22Rv1 (cell line): Measurements from ENCODE around the gene NOSIP.

Experiments used
- H3K27ac ChIP-seq: fragments of 450-650 bp; 2 replicates; pipeline ENCODE4 v1.5.1; 2017
- ZFX ChIP-seq: fragments of 450-650 bp; IDR thresholded peaks from 2 replicates; pipeline ENCODE4 v1.6.1; 2017; ENCODE audit warnings: antibody characterized with exemption, borderline replicate concordance
- TF ChIP-seq, protein P1 (sequence below): fragments of 450-650 bp; IDR thresholded peaks from 2 replicates; pipeline ENCODE4 v1.5.1; 2017; ENCODE audit warnings: mild to moderate bottlenecking

The NOSIP gene

DNA sequence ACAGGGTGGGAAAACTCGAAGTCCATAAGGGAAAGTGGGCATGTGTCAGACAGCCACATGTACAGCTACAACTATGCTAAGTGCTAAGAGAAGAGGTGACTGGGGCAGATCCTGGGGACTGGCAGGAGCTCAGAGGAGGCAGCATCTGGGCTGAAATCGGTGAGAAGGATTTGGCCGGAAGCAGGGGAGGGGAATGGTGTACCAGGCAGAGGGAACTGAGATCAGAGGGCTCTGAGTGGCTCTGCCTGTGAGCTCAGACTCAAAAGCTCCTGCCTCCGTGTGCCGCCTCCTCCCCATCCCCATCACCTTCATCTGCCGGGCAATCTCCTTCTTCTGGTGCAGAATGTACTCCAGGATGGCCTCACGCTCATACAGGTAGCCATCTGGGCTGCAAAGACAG, 21.8 kb downstream of the NOSIP start:
- TF ChIP-seq, protein P1, sequence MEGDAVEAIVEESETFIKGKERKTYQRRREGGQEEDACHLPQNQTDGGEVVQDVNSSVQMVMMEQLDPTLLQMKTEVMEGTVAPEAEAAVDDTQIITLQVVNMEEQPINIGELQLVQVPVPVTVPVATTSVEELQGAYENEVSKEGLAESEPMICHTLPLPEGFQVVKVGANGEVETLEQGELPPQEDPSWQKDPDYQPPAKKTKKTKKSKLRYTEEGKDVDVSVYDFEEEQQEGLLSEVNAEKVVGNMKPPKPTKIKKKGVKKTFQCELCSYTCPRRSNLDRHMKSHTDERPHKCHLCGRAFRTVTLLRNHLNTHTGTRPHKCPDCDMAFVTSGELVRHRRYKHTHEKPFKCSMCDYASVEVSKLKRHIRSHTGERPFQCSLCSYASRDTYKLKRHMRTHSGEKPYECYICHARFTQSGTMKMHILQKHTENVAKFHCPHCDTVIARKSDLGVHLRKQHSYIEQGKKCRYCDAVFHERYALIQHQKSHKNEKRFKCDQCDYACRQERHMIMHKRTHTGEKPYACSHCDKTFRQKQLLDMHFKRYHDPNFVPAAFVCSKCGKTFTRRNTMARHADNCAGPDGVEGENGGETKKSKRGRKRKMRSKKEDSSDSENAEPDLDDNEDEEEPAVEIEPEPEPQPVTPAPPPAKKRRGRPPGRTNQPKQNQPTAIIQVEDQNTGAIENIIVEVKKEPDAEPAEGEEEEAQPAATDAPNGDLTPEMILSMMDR: no peak
- TF ChIP-seq ZFX: no peak
- H3K27ac ChIP-seq: no peak overlapping the region

DNA sequence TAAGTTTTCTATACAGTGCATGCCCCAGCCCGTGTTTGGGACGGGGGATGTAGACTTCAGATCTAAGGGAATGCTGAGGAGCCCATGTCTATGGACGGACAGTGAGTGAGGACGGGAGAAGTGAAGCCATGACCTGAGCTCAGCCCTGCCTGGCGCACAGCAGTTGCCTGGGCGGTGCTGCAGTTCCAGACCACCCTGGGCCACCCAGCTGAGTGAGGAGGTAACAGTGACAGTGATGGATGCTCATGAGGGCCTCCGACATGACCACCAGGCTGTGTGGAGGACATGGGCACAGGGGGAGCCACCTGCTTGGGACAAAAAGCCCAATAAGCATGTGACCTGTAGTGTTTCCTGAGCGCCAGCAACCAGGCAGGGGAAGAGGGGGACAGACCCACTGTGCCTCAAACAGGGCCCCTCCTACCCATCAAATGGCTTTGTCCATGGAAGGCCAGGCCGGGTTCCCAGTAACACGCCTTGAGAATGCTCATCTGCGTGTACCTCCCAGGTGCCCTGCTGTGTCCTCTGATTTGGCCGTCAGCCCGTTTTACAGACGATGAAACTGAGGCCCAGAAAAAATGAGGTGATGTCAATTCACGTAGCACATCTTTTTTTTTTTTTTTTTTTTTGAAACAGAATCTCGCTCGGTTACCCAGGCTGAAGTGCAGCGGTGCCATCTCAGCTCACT, 22.6 kb downstream of the NOSIP start:
- no peak overlapping the region for H3K27ac ChIP-seq
- TF ChIP-seq, protein P1: no peak
- TF ChIP-seq ZFX: no peak

DNA sequence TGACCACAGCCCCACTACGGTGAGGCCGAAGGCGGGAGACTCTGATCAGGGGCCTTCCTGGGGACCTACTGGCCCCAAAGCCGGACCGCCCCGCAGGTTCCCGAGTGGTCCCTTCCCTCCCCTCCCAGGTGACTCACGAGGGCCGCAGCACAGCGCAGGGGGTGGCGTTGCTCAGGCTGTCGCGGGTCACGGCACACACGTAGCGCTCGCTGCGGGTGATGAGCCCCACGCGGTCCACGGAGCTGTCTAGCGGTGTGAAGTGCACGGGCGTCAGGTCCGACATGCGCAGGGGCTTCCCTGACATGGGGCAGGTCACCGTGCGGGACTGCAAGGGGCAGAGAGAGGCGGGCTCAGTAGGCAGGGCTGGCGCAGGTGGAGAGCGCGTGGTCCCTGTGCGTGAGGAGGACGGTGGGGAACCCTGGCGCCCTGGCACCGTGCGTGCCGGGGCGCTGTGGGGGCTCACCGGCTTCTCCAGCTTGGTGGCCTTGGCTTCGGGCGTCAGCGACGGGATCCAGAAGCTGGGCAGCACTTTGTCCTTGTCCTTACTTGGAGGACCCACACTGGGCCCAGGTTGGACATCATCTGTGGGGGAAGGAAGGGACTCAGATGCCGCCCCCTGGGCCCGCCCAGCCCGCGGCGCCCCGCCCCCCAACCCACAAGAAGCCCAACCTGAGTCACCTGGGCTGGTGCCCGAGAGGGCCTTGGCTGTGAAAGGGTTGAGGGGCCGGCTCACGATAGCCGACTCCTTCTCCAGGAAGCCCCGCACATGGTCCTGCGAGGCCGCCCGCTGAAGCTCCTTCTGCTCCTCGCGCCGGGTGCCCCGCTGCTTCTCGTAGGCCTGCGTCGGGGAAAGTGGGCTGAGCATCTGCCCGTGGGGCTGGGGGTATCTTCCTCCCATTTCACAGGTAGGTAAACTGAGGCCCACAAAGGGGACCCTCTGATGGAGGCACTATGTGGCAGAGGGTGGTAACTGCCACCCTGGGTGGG, 23.7 kb downstream of the NOSIP start:
- TF ChIP-seq, protein P1: no peak
- TF ChIP-seq ZFX: no peak
- no peak overlapping the region for H3K27ac ChIP-seq

DNA sequence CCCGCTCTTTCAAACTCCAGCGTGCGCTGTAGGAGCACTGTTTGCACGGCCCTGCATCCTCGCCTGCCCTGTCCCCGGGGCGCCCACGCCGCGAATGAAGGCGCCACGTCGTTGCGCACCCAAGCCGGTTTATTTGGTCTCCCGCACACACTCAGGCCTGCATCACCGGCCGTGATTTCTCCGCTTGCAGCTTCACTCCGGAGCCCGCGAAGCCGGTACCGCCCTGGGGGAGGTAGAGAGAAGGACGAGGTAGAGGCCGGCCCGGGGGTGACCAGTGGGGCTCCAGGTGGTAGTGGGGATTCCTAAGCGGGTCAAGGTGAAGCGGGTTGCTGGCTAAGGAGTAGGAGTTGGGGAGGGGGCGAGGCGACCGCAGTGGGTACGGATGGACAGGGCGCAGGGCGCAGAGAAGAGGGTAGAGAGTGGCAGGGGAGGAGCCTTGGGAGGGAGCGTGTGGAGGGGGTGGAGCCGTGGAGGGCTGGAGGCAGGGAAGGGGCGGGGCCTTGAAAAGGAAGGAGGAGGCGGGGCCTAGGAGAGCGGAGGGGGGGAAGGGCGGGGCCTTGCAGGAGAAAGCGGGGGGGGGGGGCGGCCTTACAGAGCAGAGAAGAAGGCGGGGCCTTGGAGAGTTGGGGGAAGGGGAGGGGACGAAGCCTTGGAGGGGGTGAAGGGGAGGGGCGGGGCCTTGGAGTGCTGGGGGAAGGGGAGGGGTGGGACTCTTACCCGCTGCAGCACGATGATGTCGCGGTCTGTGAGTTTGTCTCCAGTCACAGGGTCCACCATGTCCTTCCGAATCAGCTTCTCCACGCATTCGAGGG, 24.6 kb downstream of the NOSIP start:
- TF ChIP-seq ZFX: no peak
- TF ChIP-seq, protein P1: no peak
- no peak overlapping the region for H3K27ac ChIP-seq

DNA sequence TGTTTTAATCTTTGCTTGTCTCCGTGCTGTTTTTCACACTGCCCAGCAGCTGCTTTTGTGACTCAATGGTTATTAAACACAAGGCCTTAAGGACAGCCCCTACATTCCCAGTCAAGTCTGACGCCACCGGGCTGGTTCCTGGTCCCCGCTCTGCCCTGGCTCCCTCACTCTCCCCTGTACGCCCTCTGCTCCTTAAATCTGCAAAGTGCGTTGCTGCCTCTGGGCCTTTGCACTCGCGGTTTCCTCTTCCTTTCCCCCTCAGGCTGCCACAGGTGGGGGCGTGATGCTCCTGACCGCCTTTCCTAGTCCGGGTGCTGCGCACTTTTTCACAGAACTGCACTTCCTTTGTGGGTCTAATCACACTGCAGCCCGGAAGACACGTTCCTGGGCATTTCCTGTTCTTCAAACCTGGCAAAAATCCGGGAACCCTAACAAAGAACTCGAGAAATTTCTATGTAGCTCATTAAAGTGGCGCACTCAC, 25.6 kb downstream of the NOSIP start:
- no peak overlapping the region for H3K27ac ChIP-seq
- TF ChIP-seq, protein P1: no peak
- no peak for TF ChIP-seq ZFX

DNA sequence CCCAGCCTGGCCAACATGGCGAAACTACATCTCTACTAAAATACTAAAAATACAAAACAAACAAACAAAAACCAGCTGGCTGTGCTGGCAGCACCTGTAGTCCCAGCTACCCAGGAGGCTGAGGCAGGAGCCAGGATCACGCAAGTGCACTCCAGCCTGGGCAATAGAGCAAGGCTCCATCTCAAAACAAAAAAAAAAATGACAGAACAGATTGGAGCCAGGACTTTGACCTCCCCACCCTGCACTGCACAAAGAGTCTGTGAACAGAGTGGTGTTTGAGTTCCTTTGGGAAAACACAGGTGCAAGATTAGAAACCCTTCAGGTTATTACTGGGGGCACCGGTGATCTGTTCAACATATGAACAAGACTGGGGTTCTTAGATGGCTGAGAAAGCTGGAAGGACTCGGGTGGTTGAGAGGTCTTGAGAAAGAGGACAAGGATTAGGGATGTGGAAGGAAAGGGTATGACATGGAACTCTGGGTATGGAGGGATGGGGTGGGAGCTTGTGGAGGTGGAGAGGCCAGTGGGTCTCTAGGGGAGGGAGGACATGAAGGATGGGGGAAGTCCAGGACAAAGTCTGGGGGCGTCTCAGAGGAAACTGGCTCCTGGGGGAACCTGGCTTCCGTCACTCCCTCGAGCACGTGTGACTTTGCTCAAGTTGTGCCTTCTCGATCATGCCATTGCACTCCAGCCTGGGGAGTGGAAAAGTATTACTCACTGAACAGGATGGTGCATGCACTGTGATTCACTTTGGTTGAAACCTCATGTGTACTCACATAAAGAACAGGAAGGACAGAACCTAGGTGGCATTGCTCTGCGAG, 26.7 kb downstream of the NOSIP start:
- TF ChIP-seq, protein P1: no peak
- TF ChIP-seq ZFX: no peak
- H3K27ac ChIP-seq: peak overlapping the region; percentile 34
